Measurements from ENCODE around the gene HLTF. TPM values are rescaled to one million over a fixed set of nuclear protein-coding genes. Genes with fewer than 3 reads are reported as not detected.
A peak's percentile ranks its signal among the peaks of the same experiment; 100 is the strongest.

HLTF gene
- polyA plus RNA-seq, 1 experiment, result 17.3 TPM

GRCh38 chr3:149080011-149080698 is 6.2 kb downstream of the HLTF start:
- Histone ChIP-seq H3K4me3 (ENCODE audit: low read depth, low read length) (no peak overlapping the region), H3K36me3 (ENCODE audit: control insufficient read depth, insufficient read depth, low read length) (no peaks in the 10 kb centered on the region), H3K27me3 (ENCODE audit: control insufficient read depth, insufficient read depth, low read length) (no peaks in the 10 kb centered on the region)
- DNase-seq (ENCODE audit: low read depth), result no peak
- no peak for TF ChIP-seq CTCF (IDR thresholded peaks at IDR 0.05; ENCODE audit: insufficient read depth, low read depth, low read length)
- CTCF ChIA-PET, result no interaction called here
- POLR2A ChIA-PET, result no interaction called here

- TF ChIP-seq CTCF (IDR thresholded peaks at IDR 0.05; ENCODE audit: insufficient read depth, low read depth, low read length), result no peak
- no peak overlapping the region for H3K4me3 ChIP-seq (ENCODE audit: low read depth, low read length)
- no peaks in the 10 kb centered on the region for H3K27me3 ChIP-seq (ENCODE audit: control insufficient read depth, insufficient read depth, low read length)
- CTCF ChIA-PET, result interaction anchor here (0.8 kb wide), 1 partner anchor 25 kb away, joined by 3 read pairs; no protein-coding TSS in a partner anchor
- peak; percentile 26 for DNase-seq (ENCODE audit: low read depth)
- POLR2A ChIA-PET, result no interaction called here
- no peaks in the 10 kb centered on the region for H3K36me3 ChIP-seq (ENCODE audit: control insufficient read depth, insufficient read depth, low read length)
Measured at GRCh38 chr3:149077628-149078027, 8.7 kb downstream of the HLTF start.

GRCh38 chr3:149067883-149068282 is 18.4 kb downstream of the HLTF start:
- DNase-seq (ENCODE audit: low read depth), result no peak
- CTCF ChIA-PET, result no interaction called here
- POLR2A ChIA-PET, result no interaction called here
- H3K4me3 ChIP-seq (ENCODE audit: low read depth, low read length), result no peak overlapping the region
- no peaks in the 10 kb centered on the region for H3K27me3 ChIP-seq (ENCODE audit: control insufficient read depth, insufficient read depth, low read length)
- H3K36me3 ChIP-seq (ENCODE audit: control insufficient read depth, insufficient read depth, low read length), result peaks cover 4% of the 10 kb centered on the region; the same call in 1 of the 2 replicates
- TF ChIP-seq CTCF (IDR thresholded peaks at IDR 0.05; ENCODE audit: insufficient read depth, low read depth, low read length), result no peak

- DNase-seq (ENCODE audit: low read depth), result no peak
- POLR2A ChIA-PET, result no interaction called here
- Histone ChIP-seq H3K4me3 (ENCODE audit: low read depth, low read length) (no peak overlapping the region), H3K36me3 (ENCODE audit: control insufficient read depth, insufficient read depth, low read length) (peaks cover 4% of the 10 kb centered on the region; the same call in 1 of the 2 replicates), H3K27me3 (ENCODE audit: control insufficient read depth, insufficient read depth, low read length) (no peaks in the 10 kb centered on the region)
- TF ChIP-seq CTCF (IDR thresholded peaks at IDR 0.05; ENCODE audit: insufficient read depth, low read depth, low read length), result no peak
- CTCF ChIA-PET, result no interaction called here
Measured at GRCh38 chr3:149061776-149062175, 24.6 kb downstream of the HLTF start.

- Histone ChIP-seq H3K36me3 (ENCODE audit: control insufficient read depth, insufficient read depth, low read length) (peaks cover 2% of the 10 kb centered on the region; the same call in 1 of the 2 replicates), H3K4me3 (ENCODE audit: low read depth, low read length) (no peak overlapping the region), H3K27me3 (ENCODE audit: control insufficient read depth, insufficient read depth, low read length) (no peaks in the 10 kb centered on the region)
- no peak for DNase-seq (ENCODE audit: low read depth)
- ChIA-PET POLR2A (no interaction called here), CTCF (interaction anchor here (0.6 kb wide), 1 partner anchor 67 kb away, joined by 3 read pairs; no protein-coding TSS in a partner anchor)
- no peak for TF ChIP-seq CTCF (IDR thresholded peaks at IDR 0.05; ENCODE audit: insufficient read depth, low read depth, low read length)
Measured at GRCh38 chr3:149058602-149059001, 27.7 kb downstream of the HLTF start.
